BE2C (cell line): Measurements from ENCODE around the gene MFN2.

Experiments used
- DNase-seq: peaks from one replicate; pipeline ENCODE4 v3.0.0-alpha.2; 2020
- H3K27me3 ChIP-seq: fragments of 250-450 bp; sonication (Bioruptor Pico); 2 replicates; pipeline ENCODE4 v1.5.1; 2020; ENCODE audit warnings: mild to moderate bottlenecking
- H3K36me3 ChIP-seq: fragments of 250-450 bp; sonication (Bioruptor Pico); 2 replicates; pipeline ENCODE4 v1.5.1; 2020; ENCODE audit warnings: mild to moderate bottlenecking
- H3K4me1 ChIP-seq: fragments of 250-450 bp; sonication (Bioruptor Pico); 2 replicates; pipeline ENCODE4 v1.5.1; 2020
- H3K4me3 ChIP-seq: 2 replicates; pipeline ENCODE4 v1.5.1; 2011; ENCODE audit warnings: low read depth, low read length
- H3K9me3 ChIP-seq: fragments of 250-450 bp; sonication (Bioruptor Pico); 2 replicates; pipeline ENCODE4 v1.5.1; 2020
- CTCF ChIP-seq: IDR thresholded peaks from 2 replicates; pipeline ENCODE4 v1.5.1; 2012; ENCODE audit warnings: mild to moderate bottlenecking, low read depth, low read length

The MFN2 gene

GRCh38 chr1:11967028-11967547 is 13.2 kb upstream of the MFN2 start:
- DNase-seq: peak; percentile 54
- Histone ChIP-seq H3K9me3 (no peaks in the 10 kb centered on the region), H3K4me1 (no peaks in the 10 kb centered on the region), H3K27me3 (no peaks in the 10 kb centered on the region), H3K4me3 (no peak overlapping the region), H3K36me3 (peaks cover 4% of the 10 kb centered on the region; the same call in 1 of the 2 replicates)
- TF ChIP-seq CTCF: peak; percentile 74

GRCh38 chr1:11970441-11971185 is 9.6 kb upstream of the MFN2 start:
- DNase-seq: no peak
- Histone ChIP-seq H3K9me3 (no peaks in the 10 kb centered on the region), H3K27me3 (no peaks in the 10 kb centered on the region), H3K4me1 (no peaks in the 10 kb centered on the region), H3K36me3 (peaks cover 3% of the 10 kb centered on the region), H3K4me3 (no peak overlapping the region)
- TF ChIP-seq CTCF: no peak

GRCh38 chr1:11977625-11978024 is 2.6 kb upstream of the MFN2 start:
- Histone ChIP-seq H3K27me3 (no peaks in the 10 kb centered on the region), H3K36me3 (peaks cover 6% of the 10 kb centered on the region), H3K4me1 (peaks cover 4% of the 10 kb centered on the region; the same call in 1 of the 2 replicates), H3K4me3 (no peak overlapping the region), H3K9me3 (no peaks in the 10 kb centered on the region)
- TF ChIP-seq CTCF: no peak
- DNase-seq: no peak

- Histone ChIP-seq H3K4me1 (peaks cover 4% of the 10 kb centered on the region; the same call in 1 of the 2 replicates), H3K27me3 (no peaks in the 10 kb centered on the region), H3K4me3 (no peak overlapping the region), H3K36me3 (peaks cover 7% of the 10 kb centered on the region), H3K9me3 (no peaks in the 10 kb centered on the region)
- no peak for DNase-seq
- no peak for TF ChIP-seq CTCF
Observed at GRCh38 chr1:11978301-11978700, 1.9 kb upstream of the MFN2 start.

GRCh38 chr1:11979028-11979850 is 1.0 kb upstream of the MFN2 start:
- peaks cover 4% of the 10 kb centered on the region; the same call in 1 of the 2 replicates for H3K4me1 ChIP-seq
- no peak for DNase-seq
- no peaks in the 10 kb centered on the region for H3K9me3 ChIP-seq
- peaks cover 9% of the 10 kb centered on the region for H3K36me3 ChIP-seq
- TF ChIP-seq CTCF: no peak
- peak overlapping the region; percentile 38 for H3K4me3 ChIP-seq
- no peaks in the 10 kb centered on the region for H3K27me3 ChIP-seq
